NCI-H748 treated with DMSO at 0.1 percent for 48 hours (cell line): ENCODE data around the gene PARD3.
"Not testable (repeated sequence)": the region's sequence is repeated elsewhere in the genome, so short reads cannot be mapped to it uniquely, and the experiment has no call there.

Experiments
- DNase-seq: peaks from one replicate; lab custom pipeline; 2025; lab: John Stamatoyannopoulos, UW

The PARD3 gene

GRCh38 chr10:34815185-34816084, at the start of gene PARD3:
PARD3 (minus strand) TSS chr10:34815296; CDS start chr10:34814995, 301 bp downstream.
- peak; percentile 20 for DNase-seq

- no peak for DNase-seq
Measured at GRCh38 chr10:34864149-34865067, 49.3 kb upstream of the PARD3 start.

DNA sequence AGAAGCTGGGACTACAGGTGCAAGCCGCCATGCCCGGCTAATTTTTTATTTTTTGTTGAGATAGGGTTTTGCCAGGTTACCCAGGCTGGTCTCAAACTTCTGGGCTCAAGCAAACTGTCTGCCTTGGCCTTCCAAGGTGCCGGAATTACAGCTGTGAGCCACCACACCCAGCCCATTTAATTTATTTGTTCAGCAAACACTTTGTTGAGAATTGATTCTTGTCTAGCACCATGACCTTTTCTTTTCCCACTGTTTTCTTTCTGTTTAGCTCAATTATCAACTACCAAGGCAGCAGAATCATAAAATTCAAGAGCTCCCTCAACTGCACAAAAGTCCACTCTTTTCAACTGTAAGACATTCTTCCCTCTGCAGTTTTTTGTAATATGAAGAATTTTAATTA, 47.8 kb upstream of the PARD3 start:
- peak; percentile 58 for DNase-seq

- DNase-seq = peak; percentile 83
Measured at GRCh38 chr10:34861293-34862021, 46.4 kb upstream of the PARD3 start.

DNA sequence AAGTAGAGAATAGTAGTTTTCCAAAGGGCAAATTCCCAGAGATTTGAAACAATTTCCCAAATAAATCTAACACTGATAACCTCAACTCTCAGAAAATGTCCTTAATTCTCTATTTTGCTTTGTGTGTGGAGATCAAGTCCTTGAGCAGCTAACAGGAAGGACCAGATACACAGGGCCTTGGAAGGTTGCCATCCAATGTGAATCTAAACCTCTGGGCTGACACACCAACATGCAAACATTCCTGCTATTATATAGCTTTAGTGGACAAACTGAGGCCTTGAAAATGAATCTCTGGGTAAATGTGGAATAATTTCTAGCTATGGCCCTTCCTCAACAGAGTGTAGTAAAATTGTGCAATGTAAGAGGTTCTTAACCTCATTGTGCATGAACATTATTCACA, 44.1 kb upstream of the PARD3 start:
- no peak for DNase-seq

GRCh38 chr10:34858003-34858402, 42.9 kb upstream of the PARD3 start:
- DNase-seq = no peak

GRCh38 chr10:34854147-34854601, 39.1 kb upstream of the PARD3 start:
- no peak for DNase-seq

- no peak for DNase-seq
Measured at GRCh38 chr10:34853357-34853756, 38.3 kb upstream of the PARD3 start.

DNA sequence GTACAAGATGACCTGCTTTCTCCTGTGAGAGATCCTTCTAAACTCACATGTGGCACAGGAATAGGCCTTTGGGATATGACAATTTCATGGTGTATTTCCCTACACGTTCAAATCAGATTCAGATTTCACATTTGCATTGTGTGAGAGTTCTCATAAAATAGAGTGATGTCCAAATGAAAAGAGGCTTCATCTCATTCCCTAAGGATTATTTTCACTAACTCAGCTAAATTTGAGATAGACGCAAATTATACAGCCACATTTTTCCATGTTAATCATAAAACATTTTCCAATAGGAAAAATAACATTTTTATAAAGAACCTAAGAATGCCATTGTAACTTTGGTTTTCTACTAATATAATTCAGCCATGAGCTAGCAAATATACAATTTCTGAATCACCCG, 35.5 kb upstream of the PARD3 start:
- no peak for DNase-seq

- DNase-seq = no peak
Measured at GRCh38 chr10:34850036-34850435, 34.9 kb upstream of the PARD3 start.

DNA sequence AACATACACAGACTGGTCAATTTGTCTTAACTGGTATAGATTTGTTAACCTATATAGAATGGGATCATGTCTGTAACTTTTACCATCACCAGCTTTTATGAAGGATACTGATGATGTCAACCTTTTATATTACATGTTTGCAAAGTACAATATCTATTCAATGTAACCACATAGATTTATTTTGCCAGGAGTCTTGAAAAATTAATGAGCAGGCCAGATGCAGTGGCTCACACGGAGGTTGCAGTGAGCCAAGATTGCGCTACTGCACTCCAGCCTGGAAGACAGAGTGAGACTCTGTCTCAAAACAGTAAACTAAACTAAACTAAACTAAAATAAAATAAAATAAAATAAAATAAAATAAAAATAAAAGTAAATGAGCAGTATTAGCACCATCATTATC, 30.0 kb upstream of the PARD3 start:
- no peak for DNase-seq

DNA sequence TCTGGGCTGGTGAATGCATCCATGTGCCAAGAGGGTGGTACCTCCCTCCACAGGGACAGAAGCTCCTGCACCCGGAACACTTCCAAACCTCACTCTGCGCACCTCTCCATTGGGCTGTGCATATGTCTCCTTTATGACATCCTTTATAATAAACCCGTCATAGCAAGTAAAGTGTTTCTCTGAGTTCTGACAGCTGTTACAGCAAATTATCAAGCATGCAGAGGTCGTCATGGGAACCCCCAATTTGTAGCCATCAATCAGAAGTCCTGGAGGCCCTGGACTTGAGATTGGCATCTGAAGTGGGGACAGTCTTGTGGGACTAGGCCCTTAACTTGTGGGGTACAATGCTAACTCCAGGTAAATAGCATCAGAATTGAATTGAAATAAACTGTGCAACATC, 29.4 kb upstream of the PARD3 start:
- DNase-seq = no peak

- not testable (repeated sequence) for DNase-seq
Measured at GRCh38 chr10:34843470-34843869, 28.4 kb upstream of the PARD3 start.

GRCh38 chr10:34838366-34838900, 23.3 kb upstream of the PARD3 start:
- no peak for DNase-seq

DNA sequence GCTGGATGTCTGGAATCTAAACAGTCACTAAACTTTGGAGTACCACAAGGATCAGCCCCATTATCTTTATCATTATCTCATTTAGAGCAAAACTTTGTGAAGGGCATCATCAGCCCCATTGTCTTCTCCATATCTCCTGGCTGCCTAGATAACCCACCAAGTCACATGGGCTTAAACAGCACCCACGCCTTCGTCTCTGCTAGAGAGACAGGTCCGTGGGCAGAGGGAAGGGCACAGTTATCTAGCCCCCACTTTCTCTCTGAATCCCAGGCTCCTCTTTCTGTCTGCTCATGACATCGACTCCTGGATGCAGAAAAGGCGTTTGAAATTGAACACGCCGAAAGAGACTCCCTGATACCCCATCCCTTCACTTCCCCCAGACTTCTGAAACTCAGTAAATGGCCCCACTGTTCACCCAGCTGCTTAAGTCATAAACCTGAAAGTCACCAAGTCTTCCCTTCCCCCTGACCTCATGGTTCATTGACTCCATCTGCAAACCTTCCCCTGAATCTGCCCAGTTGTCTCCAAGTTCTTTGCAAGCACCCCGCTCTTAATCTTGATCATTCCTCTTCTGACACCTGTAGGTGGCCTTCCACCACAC, 20.9 kb upstream of the PARD3 start:
- no peak for DNase-seq

GRCh38 chr10:34834274-34834673, 19.2 kb upstream of the PARD3 start:
- DNase-seq = no peak

- DNase-seq = no peak
Measured at GRCh38 chr10:34830217-34830822, 15.2 kb upstream of the PARD3 start.

DNA sequence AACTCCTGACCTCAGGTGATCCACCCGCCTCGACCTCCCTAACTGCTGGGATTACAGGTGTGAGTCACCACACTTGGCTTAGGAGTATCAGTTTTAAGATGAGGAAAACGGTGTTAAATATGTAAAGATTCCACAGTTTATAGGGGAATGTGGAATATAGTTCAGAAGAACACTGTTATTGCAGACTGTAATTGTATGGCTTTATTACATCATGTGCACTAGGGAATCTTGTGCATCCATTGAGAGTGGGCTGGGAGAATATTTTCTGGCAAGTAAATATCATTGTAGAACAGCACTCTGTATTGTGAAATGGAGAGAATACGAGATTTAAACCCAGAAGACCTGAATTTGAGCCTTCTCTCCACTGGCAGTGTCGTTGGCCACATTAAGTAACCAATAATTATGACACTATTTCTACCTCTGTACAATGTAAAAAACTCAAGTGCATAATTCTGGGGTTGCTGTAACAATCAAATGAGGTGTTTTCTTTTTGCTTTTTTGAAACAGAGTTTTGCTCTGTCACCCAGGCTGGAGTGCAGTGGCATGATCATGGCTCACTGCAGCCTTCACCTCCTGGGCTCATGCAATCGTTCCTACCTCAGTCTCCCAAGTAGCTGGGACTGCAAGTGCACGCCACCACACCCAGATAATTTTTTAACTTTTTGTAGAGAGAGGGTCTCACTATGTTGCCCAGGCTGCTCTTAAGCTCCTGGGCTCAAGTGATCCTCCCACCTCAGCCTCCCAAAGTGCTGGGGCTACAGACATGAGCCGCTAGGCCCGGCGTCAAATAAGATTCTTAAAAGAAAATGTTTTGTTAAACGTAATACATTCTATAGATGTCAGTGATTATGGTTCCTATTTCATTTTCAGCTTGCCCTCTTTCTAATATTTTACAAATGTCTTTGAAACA, 12.0 kb upstream of the PARD3 start:
- DNase-seq = no peak

- no peak for DNase-seq
Measured at GRCh38 chr10:34826221-34826620, 11.1 kb upstream of the PARD3 start.

- DNase-seq = no peak
Measured at GRCh38 chr10:34825414-34825813, 10.3 kb upstream of the PARD3 start.
